Measurements from ENCODE around the gene PARD6B. TPM values are rescaled to one million over a fixed set of nuclear protein-coding genes. Genes with fewer than 3 reads are reported as not detected.

The PARD6B gene
- polyA plus RNA-seq, 1 of the 3 experiments (the other 2 are of a cell fraction) = 0.49 TPM

GRCh38 chr20:50694379-50695134, 36.8 kb upstream of the PARD6B start:
- no peak overlapping the region for H3K27ac ChIP-seq (ENCODE audit: low read depth in 2 of 2, low read length in 1 of 2)
- H4K20me1 ChIP-seq (ENCODE audit: insufficient read depth) = no peaks in the 10 kb centered on the region
- no peak overlapping the region for H2AFZ ChIP-seq (ENCODE audit: low read depth)
- no peaks in the 10 kb centered on the region for H3K27me3 ChIP-seq (ENCODE audit: insufficient read depth)
- H3K4me2 ChIP-seq = no peak overlapping the region
- no peaks in the 10 kb centered on the region for H3K79me2 ChIP-seq (ENCODE audit: insufficient read depth)
- no peaks in the 10 kb centered on the region for H3F3A ChIP-seq (replicated peaks; ENCODE audit: insufficient read depth)
- H3K9me3 ChIP-seq = no peaks in the 10 kb centered on the region
- ChIA-PET CTCF (interaction anchor here (1.0 kb wide), 1 partner anchor 19 kb away, joined by 3 read pairs; no protein-coding TSS in a partner anchor), POLR2A (no interaction called here)
- H3K36me3 ChIP-seq (replicated peaks in 1 of 2; ENCODE audit: control insufficient read depth in 1 of 2, insufficient read depth in 2 of 2, low read length in 1 of 2) = no peaks in the 10 kb centered on the region
- no peak overlapping the region for H3K4me3 ChIP-seq (ENCODE audit: low read depth in 2 of 2, low read length in 1 of 2)
- no peak for DNase-seq
- no peaks in the 10 kb centered on the region for H3K9me2 ChIP-seq
- H3K4me1 ChIP-seq (ENCODE audit: control insufficient read depth in 1 of 2, insufficient read depth in 2 of 2, low read depth in 1 of 2, low read length in 1 of 2) = peaks cover 18 to 28% of the 10 kb centered on the region in 2 experiments
- 86% methylated on average over 9 of the region's 9 CpGs for WGBS (ENCODE audit: low lambda C conversion rate)
- TF ChIP-seq CHD2 (IDR thresholded peaks at IDR 0.05; ENCODE audit: low read length, partially characterized antibody) (no peak), JUND (IDR thresholded peaks at IDR 0.05) (no peak), RFX5 (IDR thresholded peaks at IDR 0.05; ENCODE audit: low read length) (no peak), GATA2 (CRISPR knock-in tag; IDR thresholded peaks at IDR 0.05) (no peak), RAD21 (IDR thresholded peaks at IDR 0.05; ENCODE audit: low read length) (no peak), SIN3A (IDR thresholded peaks at IDR 0.05; ENCODE audit: borderline replicate concordance, low read depth, low read length) (no peak), FOXJ3 (CRISPR knock-in tag; IDR thresholded peaks at IDR 0.05) (no peak), RCOR1 (IDR thresholded peaks at IDR 0.05; ENCODE audit: low read length) (no peak)
- TF ChIP-seq, protein P1, sequence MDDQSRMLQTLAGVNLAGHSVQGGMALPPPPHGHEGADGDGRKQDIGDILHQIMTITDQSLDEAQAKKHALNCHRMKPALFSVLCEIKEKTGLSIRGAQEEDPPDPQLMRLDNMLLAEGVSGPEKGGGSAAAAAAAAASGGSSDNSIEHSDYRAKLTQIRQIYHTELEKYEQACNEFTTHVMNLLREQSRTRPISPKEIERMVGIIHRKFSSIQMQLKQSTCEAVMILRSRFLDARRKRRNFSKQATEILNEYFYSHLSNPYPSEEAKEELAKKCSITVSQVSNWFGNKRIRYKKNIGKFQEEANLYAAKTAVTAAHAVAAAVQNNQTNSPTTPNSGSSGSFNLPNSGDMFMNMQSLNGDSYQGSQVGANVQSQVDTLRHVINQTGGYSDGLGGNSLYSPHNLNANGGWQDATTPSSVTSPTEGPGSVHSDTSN (IDR thresholded peaks at IDR 0.05) = no peak
- H3K9ac ChIP-seq = no peak overlapping the region

DNA sequence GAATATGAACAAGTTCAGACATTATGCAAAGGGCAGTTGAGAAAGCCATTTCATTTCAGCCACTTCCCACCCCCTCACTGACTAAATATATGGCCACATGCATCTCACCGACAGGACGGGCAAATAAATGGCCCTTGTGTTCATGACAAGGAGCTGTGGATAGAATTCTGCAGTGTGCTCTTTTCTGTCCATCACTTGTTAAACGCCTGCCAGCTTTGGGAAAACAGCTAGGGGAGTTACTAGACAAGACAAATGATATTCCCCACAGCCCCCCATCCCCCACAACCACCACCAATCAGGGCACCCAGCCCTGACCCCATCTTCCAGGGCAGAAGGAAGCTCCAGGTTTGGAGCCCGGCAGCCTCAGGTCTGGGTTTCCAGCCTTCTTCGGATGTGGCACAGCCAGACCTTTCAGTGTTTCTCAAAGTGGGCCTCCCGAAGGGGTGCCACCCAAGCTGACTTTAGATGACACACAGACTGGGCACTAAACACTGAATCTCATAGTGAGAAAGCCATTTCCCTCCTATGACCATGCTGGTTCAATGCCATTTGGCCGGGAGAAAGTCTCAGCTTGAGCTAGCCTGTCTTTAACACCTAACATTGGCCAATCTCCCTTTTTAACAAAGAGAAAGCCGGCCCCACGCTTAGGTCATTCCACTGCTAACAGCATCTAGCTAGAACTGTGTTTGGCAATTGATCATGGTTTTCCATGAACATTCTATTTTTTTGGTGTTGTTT, 36.1 kb upstream of the PARD6B start:
- Histone ChIP-seq H3K4me1 (ENCODE audit: control insufficient read depth in 1 of 2, insufficient read depth in 2 of 2, low read depth in 1 of 2, low read length in 1 of 2) (peaks cover 15 to 21% of the 10 kb centered on the region in 2 experiments), H3K79me2 (ENCODE audit: insufficient read depth) (no peaks in the 10 kb centered on the region), H3F3A (replicated peaks; ENCODE audit: insufficient read depth) (no peaks in the 10 kb centered on the region), H3K9ac (no peak overlapping the region), H3K9me3 (no peaks in the 10 kb centered on the region), H4K20me1 (ENCODE audit: insufficient read depth) (no peaks in the 10 kb centered on the region), H3K4me2 (no peak overlapping the region), H3K4me3 (ENCODE audit: low read depth in 2 of 2, low read length in 1 of 2) (no peak overlapping the region), H3K27ac (ENCODE audit: low read depth in 2 of 2, low read length in 1 of 2) (no peak overlapping the region), H3K36me3 (replicated peaks in 1 of 2; ENCODE audit: control insufficient read depth in 1 of 2, insufficient read depth in 2 of 2, low read length in 1 of 2) (no peaks in the 10 kb centered on the region), H3K9me2 (no peaks in the 10 kb centered on the region), H2AFZ (ENCODE audit: low read depth) (no peak overlapping the region), H3K27me3 (ENCODE audit: insufficient read depth) (no peaks in the 10 kb centered on the region)
- 86% methylated on average over 8 of the region's 9 CpGs for WGBS (ENCODE audit: low lambda C conversion rate)
- no peak for DNase-seq
- ChIA-PET CTCF (interaction anchor here (0.7 to 1.4 kb wide), 4 partner anchors 19 to 116 kb away, joined by 3 to 7 read pairs (median 4); partner anchors contain the start of gene BCAS4), POLR2A (no interaction called here)
- TF ChIP-seq NFIC (IDR thresholded peaks at IDR 0.05; ENCODE audit: borderline replicate concordance) (no peak), REST (IDR thresholded peaks at IDR 0.05; ENCODE audit: low read depth, low read length) (no peak), MEF2A (IDR thresholded peaks at IDR 0.05; ENCODE audit: borderline replicate concordance, low read depth) (no peak), TCF12 (IDR thresholded peaks at IDR 0.05) (no peak), GABPA (IDR thresholded peaks at IDR 0.05; ENCODE audit: low read depth) (no peak), RAD21 (IDR thresholded peaks at IDR 0.05; ENCODE audit: low read length) (no peak), IRF3 (IDR thresholded peaks at IDR 0.05; ENCODE audit: low read depth, low read length) (no peak), NRF1 (IDR thresholded peaks at IDR 0.05; ENCODE audit: low read depth, low read length) (no peak), CHD2 (IDR thresholded peaks at IDR 0.05; ENCODE audit: low read length, partially characterized antibody) (no peak), JUND (IDR thresholded peaks at IDR 0.05) (no peak), FOXJ3 (CRISPR knock-in tag; IDR thresholded peaks at IDR 0.05) (no peak)
- TF ChIP-seq, protein P2, sequence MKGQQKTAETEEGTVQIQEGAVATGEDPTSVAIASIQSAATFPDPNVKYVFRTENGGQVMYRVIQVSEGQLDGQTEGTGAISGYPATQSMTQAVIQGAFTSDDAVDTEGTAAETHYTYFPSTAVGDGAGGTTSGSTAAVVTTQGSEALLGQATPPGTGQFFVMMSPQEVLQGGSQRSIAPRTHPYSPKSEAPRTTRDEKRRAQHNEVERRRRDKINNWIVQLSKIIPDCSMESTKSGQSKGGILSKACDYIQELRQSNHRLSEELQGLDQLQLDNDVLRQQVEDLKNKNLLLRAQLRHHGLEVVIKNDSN (IDR thresholded peaks at IDR 0.05; ENCODE audit: borderline replicate concordance, low read depth) = no peak
- TF ChIP-seq, protein P3, sequence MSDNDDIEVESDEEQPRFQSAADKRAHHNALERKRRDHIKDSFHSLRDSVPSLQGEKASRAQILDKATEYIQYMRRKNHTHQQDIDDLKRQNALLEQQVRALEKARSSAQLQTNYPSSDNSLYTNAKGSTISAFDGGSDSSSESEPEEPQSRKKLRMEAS (IDR thresholded peaks at IDR 0.05; ENCODE audit: low read depth) = no peak
